Activated naive CD4-positive, alpha-beta T cell treated with anti-CD3 and anti-CD28 coated beads, Interleukin-2, amount 50 U/mL, for 72 hours (primary cell): ENCODE data around the gene MRAP. TPM values are rescaled to one million over a fixed set of nuclear protein-coding genes. Genes with fewer than 3 reads are reported as not detected.
A peak's percentile ranks its signal among the peaks of the same experiment; 100 is the strongest.

Experiments used
- ATAC-seq, 2 donors: fragments of 150-1000 bp; cut with Tn5 transposase; 2 replicates each; pipeline ENCODE4 v1.10.0; 2021; ENCODE audit warnings: mild to moderate bottlenecking in 2 of 2, moderate library complexity in 2 of 2
- DNase-seq, 2 donors: peaks; one replicate each; pipeline ENCODE4 v3.0.0; 2021 to 2022; ENCODE audit warnings: low spot score in 2 of 2
- H3K27ac Mint-ChIP-seq, 2 donors: one replicate each; pipeline ENCODE4 v1.8.0; 2022; ENCODE audit warnings: mild to moderate bottlenecking in 2 of 2, mixed read lengths in 2 of 2
- H3K36me3 Mint-ChIP-seq, 2 donors: one replicate each; pipeline ENCODE4 v1.8.0; 2022; ENCODE audit warnings: mixed read lengths in 2 of 2
- H3K9me3 Mint-ChIP-seq, 2 donors: one replicate each; pipeline ENCODE4 v1.8.0; 2022; ENCODE audit warnings: mixed read lengths in 2 of 2
- total RNA-seq, 2 donors: library from RNA; stranded (reverse); gene quantifications; one replicate each; pipeline ENCODE4 v1.2.3, GENCODE V29; 2022

The MRAP gene
- total RNA-seq, 2 donors from 2014 or later = not detected

DNA sequence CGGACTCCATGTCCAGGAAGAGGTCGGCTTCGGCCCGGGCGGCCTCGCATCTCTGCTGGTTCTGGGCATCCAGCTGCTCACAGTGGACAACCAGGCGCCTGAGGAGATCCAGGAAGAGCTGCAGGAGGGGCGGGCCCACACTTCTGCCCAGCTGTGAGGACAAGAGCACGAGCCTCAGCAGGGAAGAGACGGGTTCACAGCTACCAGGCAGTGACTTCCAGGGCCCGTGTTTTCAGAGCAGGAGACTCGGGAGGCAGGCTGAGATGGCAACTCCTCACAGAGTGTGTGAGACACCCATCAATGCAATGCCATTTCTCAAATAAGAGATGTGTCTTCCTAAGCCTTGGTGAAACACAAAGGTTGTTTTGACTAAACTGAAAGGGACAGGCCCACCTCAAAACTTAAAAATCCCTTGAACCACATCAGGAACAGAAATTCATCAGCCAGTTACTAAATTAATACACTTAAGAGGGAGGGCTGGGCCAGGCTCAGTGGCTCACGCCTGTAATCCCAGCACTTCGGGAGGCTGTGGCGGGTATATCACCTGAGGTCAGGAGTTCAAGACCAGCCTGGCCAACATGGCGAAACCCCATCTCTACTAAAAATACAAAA lies 50.8 kb downstream of the MRAP start:
- ATAC-seq (peak in 1 of 2 donors; percentile 32), DNase-seq (no peak)
- peak overlapping the region in 1 of 2 donors; percentile 70 for H3K27ac Mint-ChIP-seq
- peaks cover 53 to 61% of the 10 kb centered on the region in 2 donors for H3K36me3 Mint-ChIP-seq
- H3K9me3 Mint-ChIP-seq = no peaks in the 10 kb centered on the region

DNA sequence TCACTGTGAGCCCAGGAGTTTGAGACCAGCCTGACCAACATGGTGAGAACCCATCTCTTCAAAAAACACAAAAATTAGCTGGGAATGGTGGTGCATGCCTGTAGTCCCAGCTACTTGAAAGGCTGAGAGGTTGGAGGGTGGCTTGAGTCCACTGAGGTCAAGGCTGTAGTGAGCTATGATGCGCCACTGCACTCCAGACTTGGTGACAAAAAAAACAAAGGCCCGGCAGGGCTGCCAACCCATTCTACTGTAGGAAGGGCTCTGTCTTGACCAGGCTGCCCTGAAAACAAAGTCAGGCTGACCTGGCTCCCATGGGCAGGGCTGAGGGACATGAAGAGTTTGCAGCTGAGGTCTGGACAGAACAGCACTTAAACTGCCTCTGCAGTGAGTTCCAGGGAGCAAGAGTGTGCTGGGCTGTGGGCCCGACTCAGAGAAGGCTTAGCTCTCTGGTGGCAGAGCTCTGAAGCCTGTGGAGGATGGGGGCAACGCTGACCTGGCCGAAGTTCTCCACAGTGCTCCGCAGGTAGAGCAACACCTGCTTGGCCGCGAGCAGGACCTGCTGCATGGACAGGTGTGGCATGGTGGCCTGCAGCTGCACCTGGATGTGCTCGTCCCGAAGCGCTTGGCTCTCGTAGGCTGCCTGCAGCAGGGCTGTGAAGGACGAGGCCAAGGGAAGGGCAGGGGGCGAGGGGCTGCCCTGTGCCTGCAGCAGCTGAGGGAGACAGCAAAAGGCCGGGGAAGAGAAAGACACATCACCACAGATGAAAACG lies 51.7 kb downstream of the MRAP start:
- ATAC-seq (no peak), DNase-seq (no peak)
- no peaks in the 10 kb centered on the region for H3K9me3 Mint-ChIP-seq
- peak overlapping the region in 1 of 2 donors; percentile 27 for H3K27ac Mint-ChIP-seq
- H3K36me3 Mint-ChIP-seq = peaks cover 44 to 51% of the 10 kb centered on the region in 2 donors

DNA sequence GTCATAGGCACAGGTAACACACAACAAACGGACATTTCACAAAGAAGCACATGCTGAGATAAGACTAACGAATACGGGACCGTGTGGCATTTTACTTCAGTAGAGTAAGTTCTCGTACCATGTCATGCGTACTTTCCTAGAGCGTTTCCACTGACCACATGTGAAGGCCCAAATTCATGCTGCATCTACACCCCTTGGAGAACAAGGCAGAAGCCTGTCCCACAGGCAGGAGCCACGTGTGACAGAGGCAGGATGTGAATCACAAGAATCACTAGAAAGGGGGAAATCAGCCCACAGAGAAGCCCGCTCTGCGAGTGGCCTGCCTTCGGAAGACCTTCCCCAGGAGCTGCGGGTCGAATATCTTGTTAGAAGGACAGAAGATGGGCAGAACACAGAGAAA lies 52.3 kb downstream of the MRAP start:
- H3K27ac Mint-ChIP-seq = peak overlapping the region in 1 of 2 donors; percentile 27
- H3K36me3 Mint-ChIP-seq = peaks cover 45 to 49% of the 10 kb centered on the region in 2 donors
- no peaks in the 10 kb centered on the region for H3K9me3 Mint-ChIP-seq
- ATAC-seq = no peak
- no peak for DNase-seq

DNA sequence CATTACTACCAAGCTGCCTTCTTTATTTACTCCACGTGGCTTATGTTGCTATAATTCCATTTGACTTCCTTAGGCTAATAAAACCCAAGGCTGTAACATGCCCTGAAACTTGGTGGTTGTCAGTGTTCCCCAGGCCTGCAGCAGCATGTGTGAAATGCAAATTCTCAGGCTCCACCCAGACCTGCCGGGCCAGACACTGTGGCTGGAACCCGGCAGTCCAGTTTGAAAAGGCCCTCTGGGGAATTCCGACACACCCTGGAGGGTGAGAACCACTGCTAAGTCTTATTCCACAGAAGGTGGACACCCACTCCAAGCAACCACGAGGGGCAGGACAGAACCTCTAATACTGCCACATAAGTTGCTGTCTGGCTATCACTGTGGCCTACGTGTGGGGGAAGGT lies 52.8 kb downstream of the MRAP start:
- Mint-ChIP-seq H3K9me3 (no peaks in the 10 kb centered on the region), H3K27ac (no peak overlapping the region), H3K36me3 (peaks cover 45 to 49% of the 10 kb centered on the region in 2 donors)
- ATAC-seq = no peak
- no peak for DNase-seq

DNA sequence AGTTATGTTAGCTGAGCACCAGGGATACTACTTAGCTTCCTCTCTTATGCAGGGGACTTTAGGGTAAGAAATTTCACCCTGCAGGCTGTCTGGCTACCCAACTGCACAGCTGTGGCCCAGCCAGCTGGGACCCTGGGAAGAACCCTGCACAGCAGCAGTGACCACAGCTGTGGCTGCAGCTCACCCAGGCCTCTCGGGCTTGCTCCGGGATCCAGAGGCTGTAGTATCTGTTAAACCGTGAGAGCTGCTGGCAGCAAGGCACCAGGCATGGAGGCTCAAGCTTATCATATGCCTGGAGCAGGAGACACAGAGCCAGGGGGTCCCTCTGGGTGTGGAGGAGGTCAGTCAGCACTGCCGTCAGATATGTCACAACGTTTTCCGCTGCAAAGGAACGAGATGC lies 53.9 kb downstream of the MRAP start:
- DNase-seq (no peak), ATAC-seq (no peak)
- Mint-ChIP-seq H3K9me3 (no peaks in the 10 kb centered on the region), H3K27ac (no peak overlapping the region), H3K36me3 (peaks cover 37 to 47% of the 10 kb centered on the region in 2 donors)

DNA sequence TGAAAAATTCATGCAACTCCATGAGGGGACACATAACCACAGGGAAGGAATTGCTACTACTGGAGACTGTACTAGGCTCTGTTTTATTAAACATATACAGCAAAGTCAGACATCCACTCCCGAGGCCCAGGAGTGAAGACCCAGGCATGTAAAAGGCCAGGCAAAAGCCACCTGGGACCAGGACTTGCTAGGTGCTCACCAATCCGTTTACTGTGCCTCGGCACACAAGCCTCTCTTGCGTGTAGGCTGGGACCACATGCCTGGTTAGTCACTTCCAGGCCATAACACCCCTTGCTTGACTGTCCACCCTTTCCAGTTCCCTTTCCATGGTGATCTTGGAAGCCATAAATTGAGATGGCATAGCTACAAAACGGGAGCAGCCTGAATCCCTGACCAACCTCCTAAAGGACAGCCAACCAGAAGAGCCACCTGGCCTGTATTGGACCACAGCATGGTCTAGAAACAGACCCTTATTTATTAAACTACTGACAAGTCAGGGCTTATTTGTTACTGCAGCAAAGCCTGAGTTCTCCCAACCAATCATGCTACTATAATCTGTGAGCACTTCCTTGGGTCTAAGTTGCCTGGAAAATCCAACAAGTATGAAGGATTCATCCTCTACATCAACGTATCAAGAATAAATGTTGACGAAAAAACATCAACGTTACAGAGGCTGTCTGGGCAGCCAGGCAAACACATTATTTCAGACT lies 54.5 kb downstream of the MRAP start:
- no peak overlapping the region for H3K27ac Mint-ChIP-seq
- no peak for ATAC-seq
- peaks cover 30 to 41% of the 10 kb centered on the region in 2 donors for H3K36me3 Mint-ChIP-seq
- DNase-seq = no peak
- no peaks in the 10 kb centered on the region for H3K9me3 Mint-ChIP-seq

DNA sequence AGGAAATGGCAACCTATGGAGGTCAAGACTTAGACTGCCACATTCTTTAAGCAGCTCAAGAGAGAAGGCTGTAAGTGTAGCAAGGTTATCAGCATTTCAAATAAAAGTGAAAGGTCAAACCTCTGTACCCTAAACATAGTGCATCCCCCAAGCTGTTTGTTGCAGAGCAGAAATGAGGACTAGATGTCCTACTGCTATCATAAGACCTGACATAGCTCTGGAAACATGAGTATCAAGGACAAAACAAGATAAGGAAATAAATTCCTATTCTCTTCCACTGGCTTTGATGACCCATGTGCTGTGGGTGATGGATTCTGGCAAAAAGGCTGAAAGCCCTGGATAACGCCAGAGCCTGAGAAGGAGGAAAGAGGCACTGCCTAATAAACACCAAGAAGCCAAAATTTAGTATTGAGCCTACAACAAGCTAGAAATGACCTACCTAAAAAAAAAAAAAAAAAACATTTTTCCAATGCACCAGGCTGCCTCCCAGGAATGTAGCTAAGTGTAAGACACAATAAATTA lies 58.3 kb downstream of the MRAP start:
- ATAC-seq (no peak), DNase-seq (no peak)
- Mint-ChIP-seq H3K27ac (peak overlapping the region in 1 of 2 donors; percentile 3), H3K36me3 (peaks cover 17 to 37% of the 10 kb centered on the region in 2 donors), H3K9me3 (no peaks in the 10 kb centered on the region)

DNA sequence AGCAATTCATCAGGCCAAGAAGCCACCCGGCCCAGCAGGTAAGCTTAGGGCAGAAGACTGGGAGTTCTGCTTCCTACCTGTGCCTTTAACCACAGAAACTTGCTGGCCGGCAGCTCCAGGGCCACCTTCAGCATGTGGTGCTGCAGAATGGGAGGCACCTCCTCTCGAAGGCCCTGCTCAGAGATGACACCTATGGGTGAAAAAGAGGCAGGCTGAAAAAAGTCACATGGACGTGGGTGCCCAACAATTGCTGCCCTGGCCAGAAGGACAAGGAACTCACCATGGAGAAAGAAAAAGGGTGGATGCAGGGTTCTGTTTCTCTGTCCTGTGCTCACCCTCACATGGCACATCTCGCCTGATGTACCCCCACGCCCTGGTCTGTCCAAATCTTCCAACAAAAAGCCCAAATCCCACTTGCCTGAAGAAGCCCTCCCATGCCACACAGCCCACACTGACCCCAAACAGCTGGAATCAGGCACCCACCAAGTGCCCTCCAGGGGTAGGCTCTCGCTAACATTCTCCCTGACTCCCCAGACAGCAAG lies 61.1 kb downstream of the MRAP start:
- H3K27ac Mint-ChIP-seq = peak overlapping the region in 1 of 2 donors; percentile 13
- DNase-seq = no peak
- no peak for ATAC-seq
- H3K9me3 Mint-ChIP-seq = no peaks in the 10 kb centered on the region
- H3K36me3 Mint-ChIP-seq = peaks cover 17 to 43% of the 10 kb centered on the region in 2 donors

DNA sequence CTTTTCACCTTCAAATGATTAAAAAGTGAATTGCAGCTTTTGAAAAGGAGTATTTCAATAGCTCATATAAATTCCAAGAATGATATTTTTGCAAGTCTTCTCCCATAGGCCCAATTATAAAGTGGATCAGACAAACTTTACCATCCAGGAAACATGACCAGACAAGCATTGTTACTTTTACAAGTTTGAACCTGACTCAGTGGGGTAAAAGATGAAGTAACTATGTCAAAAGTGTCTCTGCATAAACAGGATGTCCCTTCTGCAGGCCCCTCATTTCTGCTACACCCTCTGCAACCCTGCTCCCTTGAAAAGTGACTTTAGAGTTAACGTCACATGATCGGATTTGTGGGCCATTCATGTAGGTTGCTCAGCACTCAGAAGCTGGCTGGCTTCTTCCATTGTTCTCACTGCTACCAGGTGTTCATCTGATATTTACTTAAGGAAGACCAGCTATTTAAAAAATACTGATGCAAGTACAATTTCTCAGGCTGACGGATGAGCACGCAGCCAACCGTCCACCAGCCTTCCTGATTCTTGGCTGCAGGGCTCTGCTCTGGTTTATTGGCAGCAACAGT lies 61.8 kb downstream of the MRAP start:
- Mint-ChIP-seq H3K36me3 (peaks cover 16 to 46% of the 10 kb centered on the region in 2 donors), H3K27ac (peak overlapping the region; percentile 11 to 13), H3K9me3 (no peaks in the 10 kb centered on the region)
- no peak for DNase-seq
- ATAC-seq = no peak

Other genes with a start within 250 kb of the MRAP start
- 10 to 100 TPM; 26.6 to 29.7 TPM for gene MIS18A, start 19.8 kb upstream of the MRAP start, total RNA-seq
- 10 to 100 TPM; 20.5 to 25.3 TPM for gene URB1, start 94.2 kb downstream of the MRAP start, total RNA-seq
- 10 to 100 TPM in 1 of 2 donors, 1 to 10 TPM in 1; 7.8 to 15.2 TPM for gene EVA1C, start 113.9 kb downstream of the MRAP start, total RNA-seq